ENCODE data around the gene MED16.
"Not testable (repeated sequence)": the region's sequence is repeated elsewhere in the genome, so short reads cannot be mapped to it uniquely, and the experiment has no call there.

Gene MED16

GRCh38 chr19:871446-872265, 21.3 kb downstream of the MED16 start:
- DNase-seq, result no peak

GRCh38 chr19:870963-871401, 22.0 kb downstream of the MED16 start:
- no peak for DNase-seq

GRCh38 chr19:870314-870713, 22.7 kb downstream of the MED16 start:
- no peak for DNase-seq

GRCh38 chr19:869245-870177, 23.5 kb downstream of the MED16 start:
- no peak for DNase-seq

- no peak for DNase-seq
Observed at GRCh38 chr19:868458-869244, 24.3 kb downstream of the MED16 start.

GRCh38 chr19:867855-868457, 25.0 kb downstream of the MED16 start:
- DNase-seq, result no peak

GRCh38 chr19:867301-867793, 25.6 kb downstream of the MED16 start:
- DNase-seq, result no peak

- no peak for DNase-seq
Observed at GRCh38 chr19:866769-867300, 26.2 kb downstream of the MED16 start.

GRCh38 chr19:863315-863620, 29.7 kb downstream of the MED16 start:
- DNase-seq, result peak in 1 of 4 experiments; percentile 16

GRCh38 chr19:862581-863314, 30.2 kb downstream of the MED16 start:
- DNase-seq, result peak; percentile 65 to 79 (median 73)

- peak; percentile 65 to 85 (median 74) for DNase-seq
Observed at GRCh38 chr19:861756-862580, 31.0 kb downstream of the MED16 start.

- no peak for DNase-seq
Observed at GRCh38 chr19:861141-861755, 31.7 kb downstream of the MED16 start.

GRCh38 chr19:858868-859843, 33.8 kb downstream of the MED16 start, which contains the start of gene CFD:
TSS of gene CFD (plus strand) at chr19:859664. CDS start at chr19:859690, 26 bp downstream.
- peak; percentile 71 to 91 (median 80) for DNase-seq

GRCh38 chr19:858284-858683, 34.7 kb downstream of the MED16 start:
- DNase-seq, result no peak

- DNase-seq, result no peak
Observed at GRCh38 chr19:855566-856120, 37.3 kb downstream of the MED16 start.

- DNase-seq, result no peak
Observed at GRCh38 chr19:855142-855541, 37.8 kb downstream of the MED16 start.

GRCh38 chr19:854549-854948, 38.4 kb downstream of the MED16 start:
- DNase-seq, result no peak

- not testable (repeated sequence) for DNase-seq
Observed at GRCh38 chr19:853614-854220, 39.3 kb downstream of the MED16 start.

Measured in suppressor macrophage (primary cell).